Breast epithelium (tissue), 3 donors: ENCODE results near the gene PPP1R2.

Experiments
- POLR2A ChIP-seq: fragments of 450-650 bp; IDR thresholded peaks from one replicate; pipeline ENCODE4 v1.6.1; 2016; ENCODE audit warnings: antibody characterized with exemption, mild to moderate bottlenecking, moderate library complexity
- TF ChIP-seq, protein P1 (sequence below), 3 donors: fragments of 450-650 bp; IDR thresholded peaks; one replicate each; pipeline ENCODE4 v1.5.1; 2016 to 2017; ENCODE audit warnings: antibody characterized with exemption in 3 of 3, mild to moderate bottlenecking in 3 of 3, moderate library complexity in 3 of 3

DNA sequence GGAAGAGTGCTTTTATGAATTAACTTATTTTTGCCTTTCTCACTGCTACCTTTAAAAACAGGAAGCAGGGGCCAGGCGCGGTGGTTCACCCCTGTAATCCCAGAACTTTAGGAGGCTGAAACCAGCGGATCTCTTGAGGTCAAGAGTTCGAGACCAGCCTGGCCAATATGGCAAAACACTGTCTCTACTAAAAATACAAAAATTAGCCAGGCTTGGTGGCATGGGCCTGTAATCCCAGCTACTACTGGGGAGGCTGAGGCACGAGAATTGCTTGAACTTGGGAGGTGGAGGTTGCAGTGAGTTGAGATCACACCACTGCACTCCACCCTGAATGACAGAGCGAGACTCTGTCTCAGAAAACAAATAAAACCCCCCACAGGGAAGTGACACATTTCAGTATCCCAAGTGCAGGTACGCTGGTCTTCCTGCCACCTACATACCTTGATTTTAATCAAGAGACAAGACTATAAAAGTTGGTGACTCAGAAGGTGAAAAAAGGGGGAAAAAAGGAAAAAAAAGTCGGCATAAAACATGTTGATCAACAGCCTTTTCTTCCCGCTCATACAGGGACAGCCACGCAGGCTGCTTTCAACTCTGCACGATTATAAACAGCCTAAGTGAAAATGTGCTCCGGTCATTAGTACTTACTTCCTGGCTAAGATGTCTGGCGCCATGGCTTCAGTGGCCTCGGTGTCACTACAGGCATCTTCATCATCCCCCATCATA lies 18.8 kb downstream of the PPP1R2 start:
- no peak for TF ChIP-seq POLR2A
- TF ChIP-seq, protein P1, sequence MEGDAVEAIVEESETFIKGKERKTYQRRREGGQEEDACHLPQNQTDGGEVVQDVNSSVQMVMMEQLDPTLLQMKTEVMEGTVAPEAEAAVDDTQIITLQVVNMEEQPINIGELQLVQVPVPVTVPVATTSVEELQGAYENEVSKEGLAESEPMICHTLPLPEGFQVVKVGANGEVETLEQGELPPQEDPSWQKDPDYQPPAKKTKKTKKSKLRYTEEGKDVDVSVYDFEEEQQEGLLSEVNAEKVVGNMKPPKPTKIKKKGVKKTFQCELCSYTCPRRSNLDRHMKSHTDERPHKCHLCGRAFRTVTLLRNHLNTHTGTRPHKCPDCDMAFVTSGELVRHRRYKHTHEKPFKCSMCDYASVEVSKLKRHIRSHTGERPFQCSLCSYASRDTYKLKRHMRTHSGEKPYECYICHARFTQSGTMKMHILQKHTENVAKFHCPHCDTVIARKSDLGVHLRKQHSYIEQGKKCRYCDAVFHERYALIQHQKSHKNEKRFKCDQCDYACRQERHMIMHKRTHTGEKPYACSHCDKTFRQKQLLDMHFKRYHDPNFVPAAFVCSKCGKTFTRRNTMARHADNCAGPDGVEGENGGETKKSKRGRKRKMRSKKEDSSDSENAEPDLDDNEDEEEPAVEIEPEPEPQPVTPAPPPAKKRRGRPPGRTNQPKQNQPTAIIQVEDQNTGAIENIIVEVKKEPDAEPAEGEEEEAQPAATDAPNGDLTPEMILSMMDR (IDR thresholded peaks at IDR 0.05) = no peak
